KMS-11 (cell line): Measurements from ENCODE around the gene TMEM205.

Experiments
- H2AFZ ChIP-seq: fragments of 200-600 bp; sonication (generic); 2 replicates; pipeline ENCODE4 v1.6.1; 2016; ENCODE audit warnings: antibody characterized with exemption, mixed run types, low read depth
- H3K27ac ChIP-seq: fragments of 200-600 bp; sonication (generic); 2 replicates; pipeline ENCODE4 v1.6.1; 2016; ENCODE audit warnings: mild to moderate bottlenecking, mixed run types
- H3K27me3 ChIP-seq: fragments of 200-600 bp; sonication (generic); 2 replicates; pipeline ENCODE4 v1.6.1; 2017; ENCODE audit warnings: mild to moderate bottlenecking, low read depth, mixed run types, moderate library complexity; ENCODE audit not compliant: insufficient read depth
- H3K36me3 ChIP-seq: fragments of 200-600 bp; sonication (generic); 2 replicates; pipeline ENCODE4 v1.6.1; 2017; ENCODE audit warnings: mild to moderate bottlenecking, mixed run types; ENCODE audit not compliant: insufficient read depth
- H3K4me1 ChIP-seq: fragments of 200-600 bp; sonication (generic); 2 replicates; pipeline ENCODE4 v1.6.1; 2016; ENCODE audit warnings: mild to moderate bottlenecking, low read depth, mixed run types; ENCODE audit not compliant: poor library complexity, severe bottlenecking
- H3K4me2 ChIP-seq: fragments of 200-600 bp; sonication (generic); 2 replicates; pipeline ENCODE4 v1.7.0; 2016; ENCODE audit warnings: mild to moderate bottlenecking, mixed run types
- H3K4me3 ChIP-seq: fragments of 200-600 bp; sonication (generic); IDR thresholded peaks from 2 replicates; pipeline ENCODE4 v1.6.1; 2017; ENCODE audit warnings: low read depth, low read length, mixed read lengths; ENCODE audit not compliant: insufficient read depth
- H3K79me2 ChIP-seq: fragments of 200-600 bp; sonication (generic); 2 replicates; pipeline ENCODE4 v1.6.1; 2016; ENCODE audit warnings: low read depth, mixed run types; ENCODE audit not compliant: insufficient read depth
- H3K9ac ChIP-seq: fragments of 200-600 bp; sonication (generic); 2 replicates; pipeline ENCODE4 v1.6.1; 2016; ENCODE audit warnings: mild to moderate bottlenecking, mixed run types
- H4K20me1 ChIP-seq: fragments of 200-600 bp; sonication (generic); 2 replicates; pipeline ENCODE4 v1.6.1; 2016; ENCODE audit warnings: mild to moderate bottlenecking, mixed run types; ENCODE audit not compliant: insufficient read depth
- TF ChIP-seq, protein P1 (sequence below): fragments of 200-600 bp; sonication (generic); conservative IDR thresholded peaks from 2 replicates; pipeline ENCODE4 v1.6.1; 2017; ENCODE audit warnings: low read depth, mild to moderate bottlenecking, antibody characterized with exemption, low read length, moderate library complexity, mixed read lengths

Gene TMEM205

DNA sequence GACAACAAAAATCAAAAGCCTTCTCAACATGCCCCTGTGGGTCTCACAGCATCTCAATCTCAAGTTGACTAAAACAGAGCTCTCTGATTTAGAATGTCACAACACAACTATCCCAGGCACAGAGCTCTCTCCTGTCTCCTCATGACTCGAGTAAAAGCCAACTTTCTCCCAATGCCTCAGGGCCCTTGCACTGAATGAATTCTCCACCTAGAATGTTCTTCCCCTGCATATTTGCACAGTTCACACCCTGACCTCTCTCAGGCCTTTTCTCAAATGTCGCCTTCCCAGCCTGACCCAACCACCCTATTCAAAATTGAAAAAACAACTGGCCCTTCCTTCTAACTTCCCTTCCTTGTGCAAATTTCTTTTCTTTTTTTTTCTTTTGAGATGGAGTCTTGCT, 24.7 kb upstream of the TMEM205 start:
- H3K27me3 ChIP-seq: no peaks in the 10 kb centered on the region
- no peak overlapping the region for H2AFZ ChIP-seq
- H3K27ac ChIP-seq: no peak overlapping the region
- no peak overlapping the region for H3K4me2 ChIP-seq
- TF ChIP-seq, protein P1, sequence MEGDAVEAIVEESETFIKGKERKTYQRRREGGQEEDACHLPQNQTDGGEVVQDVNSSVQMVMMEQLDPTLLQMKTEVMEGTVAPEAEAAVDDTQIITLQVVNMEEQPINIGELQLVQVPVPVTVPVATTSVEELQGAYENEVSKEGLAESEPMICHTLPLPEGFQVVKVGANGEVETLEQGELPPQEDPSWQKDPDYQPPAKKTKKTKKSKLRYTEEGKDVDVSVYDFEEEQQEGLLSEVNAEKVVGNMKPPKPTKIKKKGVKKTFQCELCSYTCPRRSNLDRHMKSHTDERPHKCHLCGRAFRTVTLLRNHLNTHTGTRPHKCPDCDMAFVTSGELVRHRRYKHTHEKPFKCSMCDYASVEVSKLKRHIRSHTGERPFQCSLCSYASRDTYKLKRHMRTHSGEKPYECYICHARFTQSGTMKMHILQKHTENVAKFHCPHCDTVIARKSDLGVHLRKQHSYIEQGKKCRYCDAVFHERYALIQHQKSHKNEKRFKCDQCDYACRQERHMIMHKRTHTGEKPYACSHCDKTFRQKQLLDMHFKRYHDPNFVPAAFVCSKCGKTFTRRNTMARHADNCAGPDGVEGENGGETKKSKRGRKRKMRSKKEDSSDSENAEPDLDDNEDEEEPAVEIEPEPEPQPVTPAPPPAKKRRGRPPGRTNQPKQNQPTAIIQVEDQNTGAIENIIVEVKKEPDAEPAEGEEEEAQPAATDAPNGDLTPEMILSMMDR: no peak
- no peaks in the 10 kb centered on the region for H3K36me3 ChIP-seq
- peaks cover 9% of the 10 kb centered on the region for H3K4me1 ChIP-seq
- H3K79me2 ChIP-seq: no peaks in the 10 kb centered on the region
- H3K4me3 ChIP-seq: no peak overlapping the region
- H3K9ac ChIP-seq: no peak overlapping the region
- no peaks in the 10 kb centered on the region for H4K20me1 ChIP-seq

DNA sequence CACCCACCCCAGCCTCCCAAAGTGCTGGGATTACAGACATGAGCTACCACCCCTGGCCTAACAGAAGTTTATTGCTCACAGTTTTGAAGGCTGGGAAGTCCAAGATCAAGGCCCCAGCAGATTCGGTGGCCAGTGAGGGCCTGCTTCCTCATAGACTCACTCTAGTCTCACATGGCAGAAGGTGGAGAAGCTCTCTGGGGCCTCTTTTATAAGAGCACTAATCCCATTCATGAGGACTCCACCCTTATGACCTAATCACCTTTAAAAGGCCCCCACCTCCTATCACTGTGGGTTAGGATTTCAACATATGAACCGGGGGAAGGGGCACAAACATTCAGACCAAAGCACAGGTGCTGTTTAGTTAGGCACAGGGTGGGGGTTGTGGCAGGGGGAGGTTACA, 21.5 kb upstream of the TMEM205 start:
- Histone ChIP-seq H3K27ac (no peak overlapping the region), H3K27me3 (no peaks in the 10 kb centered on the region), H4K20me1 (no peaks in the 10 kb centered on the region), H2AFZ (no peak overlapping the region), H3K4me3 (no peak overlapping the region), H3K36me3 (no peaks in the 10 kb centered on the region), H3K9ac (no peak overlapping the region), H3K79me2 (no peaks in the 10 kb centered on the region), H3K4me2 (no peak overlapping the region), H3K4me1 (no peaks in the 10 kb centered on the region)
- TF ChIP-seq, protein P1: no peak

DNA sequence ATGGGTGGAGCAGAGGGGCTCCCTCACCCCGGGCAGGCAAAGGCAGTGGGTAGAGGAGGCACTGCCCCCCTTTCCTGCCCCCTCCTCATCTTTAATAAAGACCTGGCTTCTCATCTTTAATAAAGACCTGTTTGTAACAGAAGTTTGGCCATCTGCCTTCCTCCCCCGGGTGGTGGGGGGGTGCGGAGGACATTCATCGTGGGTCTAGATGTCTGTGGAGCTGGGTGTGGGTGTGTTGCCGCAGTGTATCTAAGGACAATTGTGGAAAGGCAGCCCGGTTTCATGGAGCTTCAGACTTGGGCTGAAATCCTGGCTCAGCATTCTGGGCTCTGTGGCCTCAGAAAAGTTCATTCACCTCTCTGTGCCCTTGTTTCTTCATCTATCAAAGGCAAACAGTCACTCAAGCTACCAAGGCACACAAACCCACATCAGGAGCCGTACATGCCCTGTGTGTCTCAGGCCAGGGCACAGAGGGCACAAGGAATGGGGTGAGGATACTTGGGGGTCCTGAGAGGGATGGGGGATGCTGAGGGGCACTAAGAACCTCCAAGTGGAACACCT, 19.6 kb upstream of the TMEM205 start:
- H3K4me1 ChIP-seq: no peaks in the 10 kb centered on the region
- H4K20me1 ChIP-seq: no peaks in the 10 kb centered on the region
- no peaks in the 10 kb centered on the region for H3K27me3 ChIP-seq
- no peak overlapping the region for H3K4me2 ChIP-seq
- no peak overlapping the region for H3K9ac ChIP-seq
- H2AFZ ChIP-seq: no peak overlapping the region
- no peaks in the 10 kb centered on the region for H3K79me2 ChIP-seq
- TF ChIP-seq, protein P1: no peak
- no peaks in the 10 kb centered on the region for H3K36me3 ChIP-seq
- no peak overlapping the region for H3K27ac ChIP-seq
- H3K4me3 ChIP-seq: no peak overlapping the region

DNA sequence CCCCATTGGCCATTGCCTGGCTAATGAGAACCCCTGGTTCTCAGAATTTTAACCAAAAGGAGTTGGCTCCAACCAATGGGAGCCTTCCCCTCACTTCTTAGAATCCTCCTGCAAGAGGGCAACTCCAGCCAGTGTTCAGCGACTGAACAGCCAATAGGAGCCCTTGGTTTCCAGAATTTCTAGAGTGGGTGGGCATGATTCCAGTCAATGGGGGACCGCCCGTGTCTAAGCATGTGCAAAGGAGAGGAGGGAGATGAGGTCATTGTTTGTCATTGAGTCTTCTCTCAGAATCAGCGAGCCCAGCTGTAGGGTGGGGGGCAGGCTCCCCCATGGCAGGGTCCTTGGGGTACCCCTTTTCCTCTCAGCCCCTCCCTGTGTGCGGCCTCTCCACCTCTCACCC, 18.9 kb upstream of the TMEM205 start:
- Histone ChIP-seq H3K9ac (no peak overlapping the region), H3K4me1 (no peaks in the 10 kb centered on the region), H3K36me3 (no peaks in the 10 kb centered on the region), H4K20me1 (no peaks in the 10 kb centered on the region), H3K79me2 (no peaks in the 10 kb centered on the region), H3K27ac (no peak overlapping the region), H3K4me3 (no peak overlapping the region), H3K27me3 (no peaks in the 10 kb centered on the region), H3K4me2 (no peak overlapping the region), H2AFZ (no peak overlapping the region)
- TF ChIP-seq, protein P1: no peak
